B cell (primary cell): ENCODE results near the gene CH25H. TPM values are rescaled to one million over a fixed set of nuclear protein-coding genes. Genes with fewer than 3 reads are reported as not detected.
"Not testable (repeated sequence)": the region's sequence is repeated elsewhere in the genome, so short reads cannot be mapped to it uniquely, and the experiment has no call there.

ENCODE experiments used
- ATAC-seq: fragments of 200-7000 bp; cut with Tn5 transposase; one replicate; pipeline ENCODE4 v1.10.0; 2021; ENCODE audit warnings: low read depth, mild to moderate bottlenecking, moderate number of reproducible peaks, moderate library complexity
- CTCF ChIA-PET: fragments of 350-600 bp; sonication (Branson Sonifier 250); formaldehyde crosslinking; loops from one replicate; lab custom pipeline; 2021; ENCODE audit warnings: antibody characterized with exemption, inconsistent platforms; lab: Charles Lee
- POLR2A ChIA-PET: fragments of 350-600 bp; sonication (Branson Sonifier 250); formaldehyde crosslinking; loops from one replicate; lab custom pipeline; 2021; ENCODE audit warnings: antibody characterized with exemption; lab: Charles Lee
- DNase-seq: peaks from one replicate; pipeline ENCODE4 v3.0.0; 2013
- H2AFZ ChIP-seq: 2 replicates; pipeline ENCODE4 v1.6.1; 2012; ENCODE audit warnings: mild to moderate bottlenecking, low read depth, low read length; ENCODE audit not compliant: insufficient read depth, poor library complexity, severe bottlenecking
- H3K27ac ChIP-seq, 2 donors: 1 replicate in 1 of 2; 2 replicates in 1 of 2; pipeline ENCODE4 v1.5.1; 2012 to 2013; ENCODE audit warnings: low read length in 2 of 2, mild to moderate bottlenecking in 2 of 2, moderate library complexity in 1 of 2
- H3K27me3 ChIP-seq, 4 experiments: fragments of 200-600 bp in 1 of 4; sonication (generic) in 1 of 4; replicated peaks in 1 of 4; 1 replicate in 2 of 4; 2 replicates in 2 of 4; pipeline versions ENCODE4 v1.6.1 to v1.7.0; 2013 to 2016; ENCODE audit warnings: low read length in 3 of 4, mild to moderate bottlenecking in 2 of 4, mixed read lengths in 1 of 4, moderate library complexity in 1 of 4; ENCODE audit not compliant: insufficient read depth in 4 of 4, control insufficient read depth in 3 of 4; ENCODE audit errors: control extremely low read depth in 1 of 4
- H3K36me3 ChIP-seq, 2 experiments: replicated peaks in 1 of 2; 1 replicate in 1 of 2; 2 replicates in 1 of 2; pipeline versions ENCODE4 v1.6.1 to v1.7.1; 2013; ENCODE audit warnings: low read length in 1 of 2; ENCODE audit not compliant: insufficient read depth in 2 of 2, control insufficient read depth in 1 of 2; ENCODE audit errors: control extremely low read depth in 1 of 2, extremely low read depth in 1 of 2
- H3K4me1 ChIP-seq, 2 donors: fragments of 200-600 bp in 1 of 2; sonication (generic) in 1 of 2; 1 replicate in 1 of 2; 2 replicates in 1 of 2; pipeline versions ENCODE4 v1.5.1 to v1.6.1; 2013 to 2017; ENCODE audit warnings: low read length in 2 of 2; ENCODE audit not compliant: control insufficient read depth in 2 of 2, insufficient read depth in 2 of 2
- H3K4me2 ChIP-seq: replicated peaks from 2 replicates; pipeline ENCODE3; 2012; ENCODE audit warnings: mild to moderate bottlenecking, low read depth, low read length; ENCODE audit not compliant: poor library complexity, severe bottlenecking
- H3K4me3 ChIP-seq, 5 experiments: fragments of 200-600 bp in 1 of 5; sonication (generic) in 1 of 5; 1 replicate in 3 of 5; 2 replicates in 2 of 5; pipeline versions ENCODE4 v1.5.1 to v1.7.0; 2011 to 2016; ENCODE audit warnings: low read length in 4 of 5, mild to moderate bottlenecking in 4 of 5, low read depth in 2 of 5, control low read depth in 1 of 5, moderate library complexity in 1 of 5; ENCODE audit not compliant: insufficient read depth in 1 of 5; ENCODE audit errors: control extremely low read depth in 1 of 5, extremely low read depth in 1 of 5
- H3K79me2 ChIP-seq: fragments of 200-600 bp; sonication (generic); one replicate; pipeline ENCODE4 v1.6.0; 2016; ENCODE audit warnings: low read length; ENCODE audit not compliant: control insufficient read depth, insufficient read depth
- H3K9ac ChIP-seq: fragments of 200-600 bp; sonication (generic); 2 replicates; pipeline ENCODE4 v1.6.1; 2017; ENCODE audit warnings: mild to moderate bottlenecking, low read length, moderate library complexity
- H3K9me3 ChIP-seq, 3 donors: one replicate each; pipeline versions ENCODE4 v1.6.1 to v1.7.1; 2013; ENCODE audit warnings: low read length in 2 of 3; ENCODE audit not compliant: control insufficient read depth in 2 of 3, insufficient read depth in 1 of 3; ENCODE audit errors: control extremely low read depth in 1 of 3
- H4K20me1 ChIP-seq: 2 replicates; pipeline ENCODE4 v1.6.0; 2012; ENCODE audit warnings: mild to moderate bottlenecking, low read length; ENCODE audit not compliant: insufficient read depth, control insufficient read depth, poor library complexity, severe bottlenecking
- H3K27ac Mint-ChIP-seq: one replicate; pipeline ENCODE4 v1.8.0; 2021; ENCODE audit warnings: mixed read lengths
- H3K27me3 Mint-ChIP-seq: one replicate; pipeline ENCODE4 v1.8.0; 2021; ENCODE audit warnings: mixed read lengths
- H3K4me1 Mint-ChIP-seq: one replicate; pipeline ENCODE4 v1.8.0; 2021; ENCODE audit warnings: mixed read lengths
- H3K4me3 Mint-ChIP-seq: one replicate; pipeline ENCODE4 v1.8.0; 2021; ENCODE audit warnings: mixed read lengths
- H3K9me3 Mint-ChIP-seq: one replicate; pipeline ENCODE4 v1.8.0; 2022; ENCODE audit warnings: mixed read lengths; ENCODE audit not compliant: insufficient read depth
- CTCF ChIP-seq: fragments of 200-600 bp; IDR thresholded peaks from one replicate; pipeline ENCODE4 v1.8.0; 2022; ENCODE audit warnings: antibody characterized with exemption, mild to moderate bottlenecking
- EZH2 ChIP-seq: IDR thresholded peaks from 2 replicates; pipeline ENCODE4 v1.6.1; 2012; ENCODE audit warnings: borderline replicate concordance, low read depth, mild to moderate bottlenecking, moderate library complexity, low read length; ENCODE audit not compliant: insufficient read depth, poor library complexity, severe bottlenecking
- WGBS: methylation state at CpG from one replicate; pipeline ENCODE4 v1.1.5; 2013; ENCODE audit warnings: missing lambda C conversion rate; ENCODE audit not compliant: insufficient coverage; 5-methylcytosine and 5-hydroxymethylcytosine counted together
- intact Hi-C: fragments of 100-400 bp; cut with micrococcal nuclease; formaldehyde crosslinking; loops from one replicate; pipeline ENCODE4 v1.10.0; 2022
- polyA plus RNA-seq: library from polyadenylated mRNA; depleted of rRNA; stranded (reverse); fragments of >200 nt; gene quantifications from 2 replicates; pipeline ENCODE4 v1.2.3, GENCODE V29; 2012
- total RNA-seq, 2 donors: library from RNA; stranded (reverse); fragments of 120-200 nt in 1 of 2; gene quantifications; 1 replicate in 1 of 2; 2 replicates in 1 of 2; pipeline versions ENCODE4 v1.2.3 to v1.2.4, GENCODE V29; 2013 to 2022

CH25H gene
- total and polyA plus RNA-seq, 2 donors (not counting 1 experiment from before 2014, with no cell fraction given), result not detected

DNA sequence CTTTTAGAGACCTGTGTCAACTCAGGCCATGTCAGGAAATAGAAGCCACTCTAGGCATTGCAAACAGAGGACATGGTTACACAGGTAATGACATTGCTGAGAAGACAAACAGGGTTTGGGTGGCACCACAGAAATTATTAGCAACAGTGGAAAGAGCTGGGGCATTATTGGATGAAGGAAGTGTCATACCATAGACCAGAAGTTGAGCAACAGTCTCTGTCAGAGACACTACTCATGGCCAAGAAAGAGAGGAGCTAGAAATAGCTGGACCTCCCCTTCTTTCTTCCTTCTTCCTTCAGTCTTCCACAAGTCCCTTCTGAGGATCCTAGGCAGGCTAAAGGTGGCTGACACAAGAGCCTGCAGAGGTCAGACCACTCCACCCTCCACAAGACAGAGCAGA, 48.7 kb upstream of the CH25H start:
- Histone ChIP-seq H3K79me2 (peaks cover 9% of the 10 kb centered on the region), H4K20me1 (no peaks in the 10 kb centered on the region), H2AFZ (no peak overlapping the region), H3K27me3 (no peaks in the 10 kb centered on the region), H3K4me2 (no peak overlapping the region), H3K9me3 (peaks cover 0 to 12% (median 9%) of the 10 kb centered on the region in 3 donors), H3K27ac (no peak overlapping the region), H3K36me3 (no peaks in the 10 kb centered on the region), H3K4me1 (peaks cover 6 to 18% of the 10 kb centered on the region in 2 donors), H3K9ac (no peak overlapping the region), H3K4me3 (no peak overlapping the region)
- no peak for TF ChIP-seq CTCF
- no peak for TF ChIP-seq EZH2
- Mint-ChIP-seq H3K9me3 (no peaks in the 10 kb centered on the region), H3K4me1 (peaks cover 11% of the 10 kb centered on the region), H3K27ac (no peak overlapping the region), H3K27me3 (no peaks in the 10 kb centered on the region), H3K4me3 (no peak overlapping the region)
- ChIA-PET CTCF (interaction anchor here (1.4 kb wide), 1 partner anchor 114 kb away, joined by 5 read pairs; no protein-coding TSS in a partner anchor), POLR2A (no interaction called here)
- DNase-seq (no peak), ATAC-seq (no peak)
- intact Hi-C loops, result no loop called here

GRCh38 chr10:89255091-89255579, 48.0 kb upstream of the CH25H start:
- intact Hi-C loops, H3K27me3 Mint-ChIP-seq, POLR2A ChIA-PET, H4K20me1 ChIP-seq, H3K36me3 ChIP-seq, H3K9ac ChIP-seq, H3K4me3 Mint-ChIP-seq, H3K27me3 ChIP-seq, H2AFZ ChIP-seq, H3K4me2 ChIP-seq, H3K4me3 ChIP-seq, H3K27ac ChIP-seq, H3K9me3 Mint-ChIP-seq, ATAC-seq, DNase-seq: not testable (repeated sequence)
- H3K27ac Mint-ChIP-seq, result peak overlapping the region; percentile 53
- H3K4me1 Mint-ChIP-seq, result peaks cover 12% of the 10 kb centered on the region
- no CpG with 5 or more reads among the region's 2 CpGs for WGBS
- peaks cover 8 to 18% of the 10 kb centered on the region in 2 donors for H3K4me1 ChIP-seq
- peaks cover 0 to 12% (median 9%) of the 10 kb centered on the region in 3 donors for H3K9me3 ChIP-seq
- H3K79me2 ChIP-seq, result peaks cover 16% of the 10 kb centered on the region
- CTCF ChIA-PET, result interaction anchor here (1.4 kb wide), 1 partner anchor 115 kb away, joined by 5 read pairs; no protein-coding TSS in a partner anchor
